ENCODE results near the gene SV2C. TPM values are rescaled to one million over a fixed set of nuclear protein-coding genes. Genes with fewer than 3 reads are reported as not detected.

Gene SV2C
- total RNA-seq, 1 donor from 2014 or later, result 0.32 TPM

GRCh38 chr5:76257897-76258296 lies 174.7 kb downstream of the SV2C start:
- ATAC-seq (no peak), DNase-seq (no peak)
- H3K27ac ChIP-seq, result no peak overlapping the region

GRCh38 chr5:76264681-76265080 lies 181.5 kb downstream of the SV2C start:
- no peaks in the 10 kb centered on the region for H3K36me3 ChIP-seq
- no peak for TF ChIP-seq CTCF (IDR thresholded peaks at IDR 0.05)
- intact Hi-C loops (cut with DNase I), result no loop called here
- H3K27ac ChIP-seq, result no peak overlapping the region
- no peak overlapping the region for H3K4me3 ChIP-seq
- H3K4me1 ChIP-seq, result no peaks in the 10 kb centered on the region
- H3K9me3 ChIP-seq, result no peaks in the 10 kb centered on the region
- DNase-seq (no peak), ATAC-seq (no peak)
- H3K27me3 ChIP-seq, result no peaks in the 10 kb centered on the region

More at GRCh38 chr5:76257897-76258296, 174.7 kb downstream of the SV2C start:
- H3K36me3 ChIP-seq, result no peaks in the 10 kb centered on the region
- no peaks in the 10 kb centered on the region for H3K27me3 ChIP-seq
- H3K9me3 ChIP-seq, result no peaks in the 10 kb centered on the region
- no peak overlapping the region for H3K4me3 ChIP-seq
- intact Hi-C loops (cut with DNase I), result no loop called here
- TF ChIP-seq CTCF (IDR thresholded peaks at IDR 0.05), result no peak
- H3K4me1 ChIP-seq, result peaks cover 4% of the 10 kb centered on the region

- intact Hi-C loops (cut with DNase I), result no loop called here
- no peak for TF ChIP-seq CTCF (IDR thresholded peaks at IDR 0.05)
- Histone ChIP-seq H3K36me3 (no peaks in the 10 kb centered on the region), H3K4me1 (peaks cover 8% of the 10 kb centered on the region), H3K27ac (no peak overlapping the region), H3K9me3 (no peaks in the 10 kb centered on the region), H3K27me3 (no peaks in the 10 kb centered on the region), H3K4me3 (no peak overlapping the region)
- DNase-seq (no peak), ATAC-seq (no peak)
Measured at GRCh38 chr5:76269259-76269931, 186.2 kb downstream of the SV2C start.

GRCh38 chr5:76269932-76270610 lies 186.9 kb downstream of the SV2C start:
- Histone ChIP-seq H3K4me3 (no peak overlapping the region), H3K36me3 (no peaks in the 10 kb centered on the region), H3K27ac (no peak overlapping the region), H3K27me3 (no peaks in the 10 kb centered on the region), H3K4me1 (peaks cover 8% of the 10 kb centered on the region), H3K9me3 (no peaks in the 10 kb centered on the region)
- no peak for TF ChIP-seq CTCF (IDR thresholded peaks at IDR 0.05)
- intact Hi-C loops (cut with DNase I), result no loop called here
- ATAC-seq (no peak), DNase-seq (no peak)

GRCh38 chr5:76271836-76272235 lies 188.7 kb downstream of the SV2C start:
- H3K36me3 ChIP-seq, result no peaks in the 10 kb centered on the region
- H3K4me3 ChIP-seq, result no peak overlapping the region
- no peaks in the 10 kb centered on the region for H3K27me3 ChIP-seq
- ATAC-seq (no peak), DNase-seq (no peak)
- intact Hi-C loops (cut with DNase I), result no loop called here
- H3K27ac ChIP-seq, result no peak overlapping the region
- no peaks in the 10 kb centered on the region for H3K9me3 ChIP-seq
- H3K4me1 ChIP-seq, result peaks cover 8% of the 10 kb centered on the region
- no peak for TF ChIP-seq CTCF (IDR thresholded peaks at IDR 0.05)
